HG03095 (cell line): Measurements from ENCODE around the gene MEGF11.
A peak's percentile ranks its signal among the peaks of the same experiment; 100 is the strongest.
"Not testable (repeated sequence)": the region's sequence is repeated elsewhere in the genome, so short reads cannot be mapped to it uniquely, and the experiment has no call there.

Experiments
- ATAC-seq: cut with Tn5 transposase; IDR thresholded peaks from one replicate; pipeline ENCODE4 v1.9.1; 2021; ENCODE audit warnings: moderate library complexity; ENCODE audit not compliant: unreplicated experiment

The MEGF11 gene

GRCh38 chr15:65982627-65983322 lies 270.8 kb downstream of the MEGF11 start:
- no peak for ATAC-seq

- ATAC-seq, result no peak
Observed at GRCh38 chr15:65981837-65982626, 271.5 kb downstream of the MEGF11 start.

GRCh38 chr15:65980824-65981456 lies 272.6 kb downstream of the MEGF11 start:
- no peak for ATAC-seq

- no peak for ATAC-seq
Observed at GRCh38 chr15:65979837-65980236, 273.7 kb downstream of the MEGF11 start.

GRCh38 chr15:65979316-65979715 lies 274.2 kb downstream of the MEGF11 start:
- ATAC-seq, result peak; percentile 58

GRCh38 chr15:65978110-65978509 lies 275.4 kb downstream of the MEGF11 start:
- no peak for ATAC-seq

- not testable (repeated sequence) for ATAC-seq
Observed at GRCh38 chr15:65976196-65976595, 277.4 kb downstream of the MEGF11 start.

- ATAC-seq, result no peak
Observed at GRCh38 chr15:65971741-65971995, 281.9 kb downstream of the MEGF11 start.

GRCh38 chr15:65970937-65971740 lies 282.4 kb downstream of the MEGF11 start:
- no peak for ATAC-seq

GRCh38 chr15:65969865-65970816 lies 283.4 kb downstream of the MEGF11 start:
- no peak for ATAC-seq

GRCh38 chr15:65968511-65968910 lies 285.0 kb downstream of the MEGF11 start:
- no peak for ATAC-seq

GRCh38 chr15:65964792-65965433 lies 288.6 kb downstream of the MEGF11 start:
- ATAC-seq, result no peak

- no peak for ATAC-seq
Observed at GRCh38 chr15:65963911-65964482, 289.6 kb downstream of the MEGF11 start.

- no peak for ATAC-seq
Observed at GRCh38 chr15:65963358-65963757, 290.2 kb downstream of the MEGF11 start.

GRCh38 chr15:65962187-65962586 lies 291.4 kb downstream of the MEGF11 start:
- no peak for ATAC-seq

- no peak for ATAC-seq
Observed at GRCh38 chr15:65960586-65960985, 293.0 kb downstream of the MEGF11 start.

GRCh38 chr15:65958835-65959234 lies 294.7 kb downstream of the MEGF11 start:
- no peak for ATAC-seq

- no peak for ATAC-seq
Observed at GRCh38 chr15:65957451-65957850, 296.1 kb downstream of the MEGF11 start.

- ATAC-seq, result no peak
Observed at GRCh38 chr15:65956899-65957298, 296.7 kb downstream of the MEGF11 start.
